H9 (cell line): ENCODE measurements around the gene CLRN3. TPM values are rescaled to one million over a fixed set of nuclear protein-coding genes. Genes with fewer than 3 reads are reported as not detected.

ENCODE experiments used
- DNase-seq: peaks from one replicate; pipeline ENCODE4 v3.0.0-alpha.2; 2017
- H2AFZ ChIP-seq: one replicate; pipeline ENCODE4 v1.6.1; 2013; ENCODE audit warnings: mild to moderate bottlenecking, low read length, control low read depth, moderate library complexity
- H2AK5ac ChIP-seq: 2 replicates; pipeline ENCODE4 v1.6.1; 2013; ENCODE audit warnings: low read length, control low read depth, mixed read lengths; ENCODE audit not compliant: insufficient read length
- H2BK120ac ChIP-seq: one replicate; pipeline ENCODE4 v1.6.1; 2013; ENCODE audit warnings: low read depth, mild to moderate bottlenecking, low read length, control low read depth, inconsistent platforms; ENCODE audit not compliant: poor library complexity, severe bottlenecking
- H2BK12ac ChIP-seq: 2 replicates; pipeline ENCODE4 v1.6.1; 2013; ENCODE audit warnings: low read length, control low read depth, mixed read lengths, low read depth; ENCODE audit not compliant: insufficient read length
- H2BK15ac ChIP-seq: 2 replicates; pipeline ENCODE4 v1.6.1; 2013; ENCODE audit warnings: low read depth, low read length, control low read depth
- H2BK20ac ChIP-seq: one replicate; pipeline ENCODE4 v1.6.1; 2013; ENCODE audit warnings: low read depth, mild to moderate bottlenecking, low read length, control low read depth, inconsistent platforms; ENCODE audit not compliant: poor library complexity, severe bottlenecking
- H2BK5ac ChIP-seq: 2 replicates; pipeline ENCODE4 v1.6.1; 2013; ENCODE audit warnings: low read length, control low read depth, mixed read lengths; ENCODE audit not compliant: insufficient read length
- H3K14ac ChIP-seq: 2 replicates; pipeline ENCODE4 v1.6.1; 2013; ENCODE audit warnings: low read length, control low read depth; ENCODE audit not compliant: insufficient read depth
- H3K18ac ChIP-seq: 2 replicates; pipeline ENCODE4 v1.6.1; 2013; ENCODE audit warnings: low read depth, mild to moderate bottlenecking, mixed read lengths, low read length, control low read depth; ENCODE audit not compliant: insufficient read length
- H3K23ac ChIP-seq: 2 replicates; pipeline ENCODE4 v1.6.1; 2013; ENCODE audit warnings: low read length, control low read depth, mixed read lengths, low read depth; ENCODE audit not compliant: insufficient read length
- H3K23me2 ChIP-seq: 2 replicates; pipeline ENCODE4 v1.6.1; 2013; ENCODE audit warnings: low read depth, mild to moderate bottlenecking, mixed read lengths, low read length, control low read depth; ENCODE audit not compliant: insufficient read length, poor library complexity, severe bottlenecking
- H3K27ac ChIP-seq: 2 replicates; pipeline ENCODE4 v1.5.1; 2013; ENCODE audit warnings: low read length, control low read depth, mixed read lengths, low read depth; ENCODE audit not compliant: insufficient read length
- H3K27me3 ChIP-seq: 2 replicates; pipeline ENCODE4 v1.6.1; 2013; ENCODE audit warnings: low read length, control low read depth, inconsistent platforms; ENCODE audit not compliant: insufficient read depth
- H3K4ac ChIP-seq: 2 replicates; pipeline ENCODE4 v1.6.1; 2013; ENCODE audit warnings: low read depth, mild to moderate bottlenecking, control low read depth, inconsistent platforms, low read length, moderate library complexity
- H3K4me1 ChIP-seq: 2 replicates; pipeline ENCODE4 v1.6.1; 2013; ENCODE audit warnings: low read length, control low read depth, inconsistent platforms; ENCODE audit not compliant: insufficient read depth
- H3K4me2 ChIP-seq: 2 replicates; pipeline ENCODE4 v1.6.1; 2013; ENCODE audit warnings: low read length, control low read depth, mixed read lengths; ENCODE audit not compliant: insufficient read length, insufficient read depth
- H3K56ac ChIP-seq: 2 replicates; pipeline ENCODE4 v1.6.1; 2013; ENCODE audit warnings: low read depth, mild to moderate bottlenecking, mixed read lengths, low read length, control low read depth; ENCODE audit not compliant: insufficient read length
- H3K79me1 ChIP-seq: 2 replicates; pipeline ENCODE4 v1.6.1; 2013; ENCODE audit warnings: low read depth, mild to moderate bottlenecking, moderate library complexity, low read length, control low read depth, inconsistent platforms; ENCODE audit not compliant: insufficient read depth, poor library complexity, severe bottlenecking
- H3K79me2 ChIP-seq: 2 replicates; pipeline ENCODE4 v1.6.1; 2013; ENCODE audit warnings: low read length, control low read depth, inconsistent platforms; ENCODE audit not compliant: insufficient read depth
- H3K9ac ChIP-seq: 2 replicates; pipeline ENCODE4 v1.6.1; 2013; ENCODE audit warnings: low read length, control low read depth, mixed read lengths; ENCODE audit not compliant: insufficient read length; ENCODE audit errors: extremely low read depth
- H3K9me3 ChIP-seq: one replicate; pipeline ENCODE4 v1.6.1; 2013; ENCODE audit warnings: low read depth, low read length, inconsistent platforms; ENCODE audit not compliant: control insufficient read depth
- H3T11ph ChIP-seq: one replicate; pipeline ENCODE4 v1.6.1; 2013; ENCODE audit warnings: mild to moderate bottlenecking, low read length, control low read depth, inconsistent platforms
- H4K20me1 ChIP-seq: one replicate; pipeline ENCODE4 v1.6.1; 2013; ENCODE audit not compliant: control insufficient read depth, insufficient read length, insufficient read depth
- H4K5ac ChIP-seq: 2 replicates; pipeline ENCODE4 v1.6.1; 2013; ENCODE audit warnings: low read depth, mild to moderate bottlenecking, mixed read lengths, low read length, control low read depth; ENCODE audit not compliant: insufficient read length
- H4K8ac ChIP-seq: replicated peaks from 2 replicates; pipeline ENCODE4 v1.6.1; 2013; ENCODE audit warnings: low read length, control low read depth, mixed read lengths, low read depth; ENCODE audit not compliant: insufficient read length
- H4K91ac ChIP-seq: 2 replicates; pipeline ENCODE4 v1.6.1; 2013; ENCODE audit warnings: low read depth, mild to moderate bottlenecking, moderate library complexity, mixed read lengths, low read length, control low read depth; ENCODE audit not compliant: insufficient read length
- H3K27ac Mint-ChIP-seq, 3 experiments: 2 replicates in 2 of 3; 3 replicates in 1 of 3; pipeline ENCODE4 v1.8.0; 2020 to 2021; ENCODE audit warnings: mixed read lengths in 3 of 3, mild to moderate bottlenecking in 1 of 3, moderate library complexity in 1 of 3
- H3K27me3 Mint-ChIP-seq: 2 replicates; pipeline ENCODE4 v1.8.0; 2021; ENCODE audit warnings: low read depth, mild to moderate bottlenecking, moderate library complexity, mixed read lengths
- H3K36me3 Mint-ChIP-seq, 3 experiments: 2 replicates in 2 of 3; 3 replicates in 1 of 3; pipeline ENCODE4 v1.8.0; 2020 to 2021; ENCODE audit warnings: low read depth in 3 of 3, mixed read lengths in 3 of 3; ENCODE audit not compliant: insufficient read depth in 1 of 3
- H3K4me1 Mint-ChIP-seq, 2 experiments: 2 replicates each; pipeline ENCODE4 v1.8.0; 2020; ENCODE audit warnings: mixed read lengths in 2 of 2
- H3K4me3 Mint-ChIP-seq, 2 experiments: 2 replicates in 1 of 2; 3 replicates in 1 of 2; pipeline ENCODE4 v1.8.0; 2020 to 2021; ENCODE audit warnings: mild to moderate bottlenecking in 2 of 2, mixed read lengths in 2 of 2, moderate library complexity in 1 of 2
- H3K9me3 Mint-ChIP-seq, 2 experiments: 2 replicates in 1 of 2; 3 replicates in 1 of 2; pipeline ENCODE4 v1.8.0; 2020; ENCODE audit warnings: mild to moderate bottlenecking in 2 of 2, mixed read lengths in 2 of 2, moderate library complexity in 1 of 2
- CTCF ChIP-seq: fragments of 200-600 bp; sonication (generic); conservative IDR thresholded peaks from 3 replicates; pipeline ENCODE4 v1.8.0; 2021; ENCODE audit warnings: antibody characterized with exemption, mild to moderate bottlenecking
- WGBS: extraction: QIAGEN DNeasy Blood & Tissue Kit; methylation state at CpG from one replicate; pipeline ENCODE4 v1.1.7; 2013; ENCODE audit warnings: missing lambda C conversion rate, low lambda C conversion rate, mixed read lengths; ENCODE audit not compliant: insufficient read length; ENCODE audit errors: extremely low coverage; 5-methylcytosine and 5-hydroxymethylcytosine counted together
- total RNA-seq: library from RNA; stranded (reverse); gene quantifications from 2 replicates; pipeline ENCODE4 v1.2.1, GENCODE V29; 2021

Gene CLRN3
- total RNA-seq, 1 experiment from 2014 or later, result not detected

- Histone ChIP-seq H2AK5ac (no peak overlapping the region), H3K9me3 (no peaks in the 10 kb centered on the region), H3K18ac (no peak overlapping the region), H3K56ac (no peak overlapping the region), H3K79me2 (no peaks in the 10 kb centered on the region), H4K91ac (no peak overlapping the region), H2BK20ac (no peak overlapping the region), H2BK120ac (no peak overlapping the region), H3K14ac (no peak overlapping the region), H2BK15ac (no peak overlapping the region), H4K5ac (no peak overlapping the region), H3K27me3 (no peaks in the 10 kb centered on the region), H3K9ac (no peak overlapping the region), H3T11ph (no peak overlapping the region), H3K4ac (no peak overlapping the region), H3K23ac (no peak overlapping the region), H3K23me2 (no peaks in the 10 kb centered on the region), H4K8ac (no peak overlapping the region), H2AFZ (no peak overlapping the region), H3K4me1 (no peaks in the 10 kb centered on the region), H3K4me2 (no peak overlapping the region), H3K79me1 (no peaks in the 10 kb centered on the region), H4K20me1 (no peaks in the 10 kb centered on the region), H2BK5ac (no peak overlapping the region), H2BK12ac (no peak overlapping the region), H3K27ac (no peak overlapping the region)
- Mint-ChIP-seq H3K9me3 (no peaks in the 10 kb centered on the region), H3K36me3 (no peaks in the 10 kb centered on the region), H3K27ac (no peak overlapping the region), H3K27me3 (no peaks in the 10 kb centered on the region), H3K4me3 (no peak overlapping the region), H3K4me1 (peaks cover 3 to 7% of the 10 kb centered on the region in 2 experiments; a peak in 3 of 4 replicates)
- TF ChIP-seq CTCF, result no peak
- DNase-seq, result no peak
- WGBS, result no CpG with 5 or more reads among the region's 4 CpGs
Measured at GRCh38 chr10:127882801-127883459, 9.8 kb downstream of the CLRN3 start.
